Posterior vena cava (tissue), 2 donors: ENCODE data around the gene RPTOR. TPM values are rescaled to one million over a fixed set of nuclear protein-coding genes. Genes with fewer than 3 reads are reported as not detected.

Source experiments
- DNase-seq: peaks from one replicate; pipeline ENCODE4 v3.0.0-alpha.2; 2020; ENCODE audit warnings: low spot score
- intact Hi-C, 2 donors: fragments of 100-400 bp; cut with DNase I; formaldehyde crosslinking; loops; one replicate each; pipeline versions ENCODE4 v1.14.1 to v1.14.2; 2022 to 2023
- total RNA-seq, 2 donors: library from RNA; stranded (reverse); fragmentation: NEBNext Ultra II Directional; extraction: Animal tissue kit (Norgen Biotek cat#: 25700); gene quantifications; one replicate each; pipeline ENCODE4 v1.2.1, GENCODE V29; 2021
- donor health status: DM: yes; HTN: yes; CAD: no.
- donor health status: DM: yes; HTN: yes; CAD: no.

The RPTOR gene
- total RNA-seq, 2 donors from 2014 or later = 30.1 to 44.1 TPM

DNA sequence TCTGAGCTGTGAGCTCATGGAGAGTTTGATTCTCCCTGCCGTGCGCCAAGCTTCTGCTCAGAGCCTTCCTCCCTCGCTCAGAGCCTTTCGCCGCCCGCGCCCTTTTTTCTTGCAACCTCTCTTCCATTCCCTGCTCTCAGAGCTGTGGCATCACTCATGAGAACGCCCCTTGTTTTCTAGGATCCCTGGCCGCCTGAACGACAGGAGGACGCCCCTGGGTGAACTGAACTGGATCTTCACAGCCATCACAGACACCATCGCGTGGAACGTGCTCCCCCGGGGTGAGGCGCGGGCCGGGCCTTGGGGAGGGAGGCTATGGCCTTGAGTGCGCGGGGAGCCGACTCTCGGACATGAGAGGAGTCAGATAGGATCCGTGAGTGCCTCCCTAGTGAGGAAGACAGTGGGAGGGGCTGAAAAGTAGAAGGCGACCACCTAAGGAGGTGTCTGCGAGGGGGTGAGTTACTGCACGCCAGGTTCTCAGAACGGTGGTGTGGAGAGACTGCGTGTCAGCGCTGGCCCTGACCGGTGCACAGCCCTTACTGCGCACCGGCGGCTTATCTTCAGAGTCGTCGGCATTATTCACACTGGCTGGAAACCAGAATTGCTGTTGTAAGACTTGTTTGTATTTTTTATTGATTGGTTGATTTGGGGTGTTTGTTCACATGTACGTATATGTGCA, 277.5 kb downstream of the RPTOR start:
- intact Hi-C loops = no loop called here
- peak; percentile 78 for DNase-seq

- intact Hi-C loops = no loop called here
- DNase-seq = no peak
These were observed 278.2 kb downstream of the RPTOR start for GRCh38 chr17:80822700-80823410.

DNA sequence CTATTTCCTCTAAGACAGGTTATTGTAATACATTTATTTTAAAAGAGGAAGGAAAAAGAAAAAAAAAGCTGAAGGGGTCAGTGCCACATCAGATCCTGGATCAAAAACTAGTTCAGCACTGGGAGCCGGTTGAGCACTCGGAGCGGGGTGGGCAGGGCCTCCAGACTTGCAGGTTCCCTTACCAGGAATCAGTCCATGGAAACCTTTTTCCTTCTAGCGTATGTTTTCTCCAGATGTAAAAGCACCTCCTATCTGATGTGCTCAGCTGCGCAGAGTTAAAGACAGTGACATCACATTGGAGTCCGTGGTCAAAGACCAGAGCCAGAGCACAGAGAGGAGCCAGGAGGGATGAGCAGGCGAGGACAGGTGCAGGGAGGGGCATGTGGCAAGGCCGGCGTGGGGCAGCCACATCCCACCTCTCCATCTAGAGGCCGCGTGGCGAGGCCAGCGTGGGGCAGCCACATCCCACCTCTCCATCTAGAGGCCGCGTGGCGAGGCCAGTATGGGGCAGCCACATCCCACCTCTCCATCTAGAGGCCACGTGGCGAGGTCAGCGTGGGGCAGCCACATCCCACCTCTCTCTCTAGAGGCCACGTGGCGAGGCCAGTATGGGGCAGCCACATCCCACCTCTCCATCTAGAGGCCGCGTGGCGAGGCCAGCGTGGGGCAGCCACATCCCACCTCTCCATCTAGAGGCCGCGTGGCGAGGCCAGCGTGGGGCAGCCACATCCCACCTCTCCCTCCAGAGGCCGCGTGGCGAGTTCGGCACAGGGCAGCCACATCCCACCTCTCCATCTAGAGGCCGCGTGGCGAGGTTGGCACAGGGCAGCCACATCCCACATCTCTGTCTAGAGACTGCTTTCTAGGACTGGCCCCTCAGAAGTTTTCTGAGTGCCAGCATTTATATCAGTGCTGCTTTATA, 280.2 kb downstream of the RPTOR start:
- intact Hi-C loops = no loop called here
- peak; percentile 72 for DNase-seq

DNA sequence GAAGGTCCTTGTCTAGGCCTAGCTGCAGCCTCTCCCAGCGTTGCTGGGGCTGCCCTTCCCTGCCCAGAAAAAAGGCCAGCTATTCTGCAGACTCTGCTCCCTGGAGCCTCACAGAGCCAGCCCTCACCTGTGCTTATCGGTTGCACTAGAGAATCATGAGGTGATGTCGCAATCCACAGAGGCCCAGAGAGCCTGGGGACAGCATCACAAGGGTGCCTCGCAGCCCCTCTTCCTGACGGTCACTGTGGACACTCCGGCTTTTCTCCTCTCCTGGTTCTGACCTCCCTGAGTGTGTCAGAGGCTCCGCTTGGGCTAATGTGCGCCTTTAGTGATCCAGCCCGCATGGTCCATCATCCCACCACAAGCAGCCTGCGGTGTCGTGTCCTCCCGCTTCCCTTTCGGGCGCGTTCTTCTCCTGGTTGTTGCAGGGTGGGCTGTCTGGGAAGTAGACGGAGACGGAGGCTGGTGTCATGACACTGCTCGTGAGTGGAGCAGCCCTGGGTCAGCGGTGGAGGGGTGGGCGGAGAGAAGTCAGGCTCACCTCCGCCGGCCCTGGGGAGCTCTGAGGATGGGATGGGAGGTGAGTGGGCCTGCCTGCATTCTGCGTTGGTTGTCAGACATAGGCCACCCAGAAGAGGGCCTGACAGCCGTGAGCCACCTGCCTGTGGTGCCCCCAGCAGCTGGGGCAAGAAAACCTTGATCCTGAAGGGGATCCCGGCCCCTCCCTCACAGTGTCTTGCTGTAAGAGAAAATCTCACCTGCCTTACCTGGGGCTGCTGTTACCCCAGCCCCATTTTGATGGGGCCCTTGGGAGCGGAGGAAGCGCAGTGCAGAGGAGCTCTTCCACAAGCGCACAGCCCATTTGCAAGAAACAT, 281.1 kb downstream of the RPTOR start:
- intact Hi-C loops = no loop called here
- peak; percentile 60 for DNase-seq

DNA sequence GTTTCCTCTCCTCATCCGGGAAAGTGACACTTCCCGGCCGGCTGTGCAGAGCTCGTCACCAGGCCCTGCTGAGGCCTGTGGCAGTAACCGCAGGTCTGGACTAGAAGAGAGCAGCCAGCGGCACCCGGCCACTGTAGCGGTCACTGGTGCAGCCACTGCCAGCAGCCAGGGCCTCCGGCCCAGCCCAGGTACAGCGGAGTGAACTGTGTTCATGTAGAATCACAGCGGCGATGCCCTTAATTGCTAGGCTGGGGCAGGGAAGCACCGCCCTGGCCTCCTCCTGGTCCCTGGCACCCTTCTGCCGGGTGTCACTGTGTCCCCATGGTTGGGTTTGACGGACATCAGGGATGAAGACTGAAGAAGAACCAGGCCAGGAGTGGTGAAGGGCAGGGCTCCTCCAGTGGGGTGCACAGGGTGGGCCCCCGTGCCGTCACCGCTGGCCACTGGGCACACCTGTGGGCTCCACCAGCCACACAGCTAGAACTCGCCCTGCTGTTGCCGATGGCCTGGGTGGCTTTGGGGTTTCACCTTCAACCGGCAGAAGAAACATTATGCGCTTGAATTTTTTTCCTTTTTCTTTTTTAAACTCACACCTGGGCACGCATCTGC, 281.8 kb downstream of the RPTOR start:
- intact Hi-C loops = no loop called here
- DNase-seq = peak; percentile 79

- intact Hi-C loops = no loop called here
- peak; percentile 96 for DNase-seq
These were observed 282.5 kb downstream of the RPTOR start for GRCh38 chr17:80826955-80827645.

DNA sequence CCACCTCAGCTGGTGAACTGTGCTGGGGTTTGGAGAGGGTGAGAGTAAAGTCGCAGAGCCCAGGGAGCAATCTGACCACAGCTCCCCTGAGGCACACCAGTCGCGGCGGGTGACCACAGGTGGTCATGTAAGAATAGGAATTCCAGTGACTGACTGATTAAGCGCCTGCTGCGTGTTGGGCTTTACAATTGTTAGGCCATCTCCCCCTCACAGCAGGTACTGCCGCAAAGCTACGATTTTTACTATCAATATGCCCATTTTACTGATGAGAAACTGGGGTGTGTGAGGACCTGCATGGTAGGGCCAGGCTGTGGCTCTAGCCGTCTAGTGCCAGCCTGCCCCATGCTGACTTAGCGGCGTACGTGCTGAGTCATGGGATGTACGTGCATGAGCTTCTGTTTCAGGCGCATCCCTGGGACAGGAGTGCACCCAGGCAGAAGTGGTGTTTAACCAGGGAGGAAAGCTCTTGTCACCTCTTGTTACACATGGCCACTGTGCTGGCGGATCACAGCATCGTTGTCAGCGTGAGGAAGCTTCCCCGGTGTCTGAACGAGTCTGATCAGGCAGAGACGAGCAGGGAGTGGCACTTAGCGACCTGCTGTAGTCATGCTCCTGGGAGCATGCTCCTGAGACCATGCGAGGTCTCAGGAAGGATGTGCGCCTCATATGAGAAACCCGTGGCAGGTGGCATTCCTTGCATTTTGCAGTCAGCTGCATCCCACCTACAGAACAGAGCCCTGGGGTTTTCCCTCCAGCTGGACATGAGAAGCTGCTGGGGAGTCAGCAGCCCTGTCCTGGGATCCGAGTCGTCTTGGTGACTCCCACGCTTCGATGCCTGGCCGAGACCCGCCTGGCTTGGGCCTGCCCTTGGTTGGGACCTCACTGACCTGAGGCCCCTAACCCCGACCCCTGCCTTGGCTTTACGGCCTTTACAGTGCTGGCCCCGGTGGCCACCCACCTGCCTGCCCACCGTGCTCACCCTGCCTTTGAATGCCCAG, 283.3 kb downstream of the RPTOR start:
- intact Hi-C loops = no loop called here
- peak; percentile 62 for DNase-seq

DNA sequence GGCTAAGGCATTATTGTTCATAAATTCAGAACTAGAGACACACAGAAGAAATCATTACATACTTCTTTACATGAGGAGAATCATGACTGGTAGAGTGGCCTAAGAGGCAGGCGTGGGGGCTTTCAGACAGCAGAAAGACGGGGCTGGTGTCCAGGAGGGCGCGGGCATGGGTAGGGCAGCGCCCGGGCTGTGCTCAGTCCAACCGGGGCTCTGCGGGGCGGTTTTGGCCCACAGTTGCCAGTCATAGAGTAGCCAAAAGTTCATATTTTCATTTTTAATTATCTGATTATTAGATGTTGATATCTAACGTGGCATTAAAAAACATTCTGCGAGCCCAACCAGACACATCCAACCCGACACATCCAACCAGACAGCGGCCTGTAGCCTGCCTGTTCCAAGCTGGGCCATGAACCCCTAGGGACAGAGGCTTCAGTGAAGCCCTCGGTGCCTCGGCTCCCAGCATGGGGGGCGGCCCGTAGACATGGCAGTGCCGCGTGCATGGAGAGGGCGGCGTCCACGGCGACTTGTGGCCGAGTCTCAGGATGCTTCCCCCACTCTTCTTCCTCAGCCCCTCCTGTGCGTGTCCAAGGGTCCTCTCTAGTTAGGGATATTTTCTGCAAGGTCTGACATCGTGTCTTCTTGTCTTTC, 284.7 kb downstream of the RPTOR start:
- no peak for DNase-seq
- intact Hi-C loops = no loop called here

DNA sequence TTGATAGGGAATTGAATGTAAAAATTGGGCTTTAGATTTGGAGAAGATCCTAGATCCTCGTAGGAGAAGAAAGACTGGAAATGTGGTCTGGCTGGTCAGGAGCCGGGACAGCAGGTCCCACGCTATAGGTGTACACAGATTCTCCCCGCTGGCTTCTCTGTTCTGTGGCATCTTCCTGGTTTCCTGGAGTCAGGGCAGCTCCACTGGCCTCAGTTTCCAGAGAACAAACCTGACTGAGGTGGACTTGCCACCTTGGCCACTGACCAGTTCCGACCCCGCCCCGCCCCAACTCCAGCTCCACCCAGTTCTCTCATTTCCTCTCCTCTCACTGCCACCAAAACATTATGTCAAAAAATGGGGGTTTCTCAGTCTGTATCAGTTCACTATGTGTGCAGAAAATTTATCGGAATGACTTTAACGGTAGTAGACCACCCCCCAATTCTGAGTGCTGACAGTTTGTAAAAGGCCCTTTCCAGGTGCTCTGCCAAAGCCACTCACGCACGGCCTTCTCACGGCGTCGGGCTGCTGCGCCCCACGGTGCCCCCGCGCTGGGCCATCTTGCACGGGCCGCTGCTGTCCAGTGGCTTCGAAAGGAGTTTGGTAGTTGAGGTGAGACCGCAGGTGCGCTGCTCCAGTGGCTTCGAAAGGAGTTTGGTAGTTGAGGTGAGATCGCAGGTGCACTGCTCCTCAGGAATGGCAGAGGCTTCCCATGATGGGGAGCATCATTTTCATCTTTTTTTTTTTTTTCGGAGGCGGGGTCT, 285.6 kb downstream of the RPTOR start:
- intact Hi-C loops = no loop called here
- DNase-seq = no peak

GRCh38 chr17:80831491-80831890, 286.9 kb downstream of the RPTOR start:
- no peak for DNase-seq
- intact Hi-C loops = no loop called here

DNA sequence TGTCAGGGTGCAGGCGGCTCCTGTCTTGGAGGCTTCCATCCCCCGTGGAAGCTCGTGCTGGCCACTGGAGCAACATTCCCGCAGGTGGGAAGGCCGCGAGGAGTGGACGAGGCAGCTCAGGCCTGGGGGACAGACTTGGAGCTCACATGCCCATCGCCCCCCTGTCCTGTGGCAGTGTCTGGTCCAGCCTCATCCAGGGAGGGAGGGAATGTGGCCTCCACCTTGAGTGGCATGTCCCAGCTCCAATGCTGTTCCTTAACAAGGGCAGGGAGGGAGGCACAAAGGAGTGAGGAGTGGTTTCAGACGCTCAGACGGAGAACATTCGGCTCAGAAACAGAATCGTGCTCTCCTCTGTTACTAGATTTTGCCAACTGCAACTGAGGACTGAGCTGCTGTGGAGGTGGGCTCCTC, 287.6 kb downstream of the RPTOR start:
- peak; percentile 66 for DNase-seq

GRCh38 chr17:80832888-80833583, 288.4 kb downstream of the RPTOR start:
- intact Hi-C loops = no loop called here
- peak; percentile 96 for DNase-seq

More for the DNA sequence above, 287.6 kb downstream of the RPTOR start:
- intact Hi-C loops = no loop called here

GRCh38 chr17:80833952-80834892, 289.6 kb downstream of the RPTOR start:
- intact Hi-C loops = no loop called here
- peak; percentile 88 for DNase-seq

GRCh38 chr17:80834893-80835275, 290.2 kb downstream of the RPTOR start:
- no peak for DNase-seq
- intact Hi-C loops = no loop called here
